KMS-11 (cell line): ENCODE results near the gene MEGF11.

Experiments
- H2AFZ ChIP-seq: fragments of 200-600 bp; sonication (generic); 2 replicates; pipeline ENCODE4 v1.6.1; 2016; ENCODE audit warnings: antibody characterized with exemption, mixed run types, low read depth
- H3K27ac ChIP-seq: fragments of 200-600 bp; sonication (generic); 2 replicates; pipeline ENCODE4 v1.6.1; 2016; ENCODE audit warnings: mild to moderate bottlenecking, mixed run types
- H3K27me3 ChIP-seq: fragments of 200-600 bp; sonication (generic); 2 replicates; pipeline ENCODE4 v1.6.1; 2017; ENCODE audit warnings: mild to moderate bottlenecking, low read depth, mixed run types, moderate library complexity; ENCODE audit not compliant: insufficient read depth
- H3K36me3 ChIP-seq: fragments of 200-600 bp; sonication (generic); 2 replicates; pipeline ENCODE4 v1.6.1; 2017; ENCODE audit warnings: mild to moderate bottlenecking, mixed run types; ENCODE audit not compliant: insufficient read depth
- H3K4me1 ChIP-seq: fragments of 200-600 bp; sonication (generic); 2 replicates; pipeline ENCODE4 v1.6.1; 2016; ENCODE audit warnings: mild to moderate bottlenecking, low read depth, mixed run types; ENCODE audit not compliant: poor library complexity, severe bottlenecking
- H3K4me2 ChIP-seq: fragments of 200-600 bp; sonication (generic); 2 replicates; pipeline ENCODE4 v1.7.0; 2016; ENCODE audit warnings: mild to moderate bottlenecking, mixed run types
- H3K4me3 ChIP-seq: fragments of 200-600 bp; sonication (generic); IDR thresholded peaks from 2 replicates; pipeline ENCODE4 v1.6.1; 2017; ENCODE audit warnings: low read depth, low read length, mixed read lengths; ENCODE audit not compliant: insufficient read depth
- H3K79me2 ChIP-seq: fragments of 200-600 bp; sonication (generic); 2 replicates; pipeline ENCODE4 v1.6.1; 2016; ENCODE audit warnings: low read depth, mixed run types; ENCODE audit not compliant: insufficient read depth
- H3K9ac ChIP-seq: fragments of 200-600 bp; sonication (generic); 2 replicates; pipeline ENCODE4 v1.6.1; 2016; ENCODE audit warnings: mild to moderate bottlenecking, mixed run types
- H4K20me1 ChIP-seq: fragments of 200-600 bp; sonication (generic); 2 replicates; pipeline ENCODE4 v1.6.1; 2016; ENCODE audit warnings: mild to moderate bottlenecking, mixed run types; ENCODE audit not compliant: insufficient read depth
- CTCF ChIP-seq: fragments of 200-600 bp; sonication (generic); conservative IDR thresholded peaks from 2 replicates; pipeline ENCODE4 v1.6.1; 2017; ENCODE audit warnings: low read depth, mild to moderate bottlenecking, antibody characterized with exemption, low read length, moderate library complexity, mixed read lengths

MEGF11 gene

GRCh38 chr15:66291816-66292570, 38.4 kb upstream of the MEGF11 start:
- Histone ChIP-seq H3K4me2 (peak overlapping the region; percentile 72), H3K36me3 (no peaks in the 10 kb centered on the region), H2AFZ (peak overlapping the region; percentile 90; the same call in 1 of the 2 replicates), H4K20me1 (no peaks in the 10 kb centered on the region), H3K79me2 (peaks cover 23% of the 10 kb centered on the region), H3K4me1 (peaks cover 25% of the 10 kb centered on the region), H3K4me3 (no peak overlapping the region), H3K9ac (peak overlapping the region; percentile 93; the same call in 1 of the 2 replicates), H3K27ac (peak overlapping the region; percentile 91; the same call in 1 of the 2 replicates), H3K27me3 (no peaks in the 10 kb centered on the region)
- TF ChIP-seq CTCF, result no peak

- H3K9ac ChIP-seq, result no peak overlapping the region
- no peaks in the 10 kb centered on the region for H4K20me1 ChIP-seq
- no peak overlapping the region for H2AFZ ChIP-seq
- no peak overlapping the region for H3K4me3 ChIP-seq
- no peaks in the 10 kb centered on the region for H3K27me3 ChIP-seq
- TF ChIP-seq CTCF, result no peak
- H3K4me1 ChIP-seq, result peaks cover 26% of the 10 kb centered on the region
- H3K27ac ChIP-seq, result no peak overlapping the region
- peaks cover 10% of the 10 kb centered on the region for H3K79me2 ChIP-seq
- no peak overlapping the region for H3K4me2 ChIP-seq
- no peaks in the 10 kb centered on the region for H3K36me3 ChIP-seq
Observed at GRCh38 chr15:66290518-66290917, 37.0 kb upstream of the MEGF11 start.

DNA sequence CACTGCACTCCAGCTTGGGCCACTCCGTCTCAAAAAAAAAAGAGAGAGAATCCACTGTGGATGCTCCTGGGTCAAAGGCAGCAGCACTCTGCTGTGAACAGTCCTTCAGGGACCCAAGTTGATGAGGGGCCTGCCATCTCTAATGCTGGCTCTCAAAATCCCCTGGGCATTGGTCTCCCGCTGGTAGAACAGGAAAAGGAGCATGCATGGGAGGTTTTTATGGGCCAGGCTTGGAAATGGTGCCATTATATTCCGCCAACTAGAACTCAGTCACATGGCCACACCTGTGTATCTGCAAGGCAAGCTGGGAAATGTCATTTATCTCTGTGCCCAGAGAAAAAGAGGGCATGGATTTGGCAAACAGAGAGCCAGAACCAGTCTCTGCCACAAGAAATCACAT, 36.5 kb upstream of the MEGF11 start:
- H3K36me3 ChIP-seq, result no peaks in the 10 kb centered on the region
- H3K4me3 ChIP-seq, result no peak overlapping the region
- no peaks in the 10 kb centered on the region for H3K27me3 ChIP-seq
- H3K4me1 ChIP-seq, result peaks cover 23% of the 10 kb centered on the region
- no peak for TF ChIP-seq CTCF
- no peak overlapping the region for H3K9ac ChIP-seq
- no peak overlapping the region for H3K4me2 ChIP-seq
- no peaks in the 10 kb centered on the region for H4K20me1 ChIP-seq
- no peak overlapping the region for H2AFZ ChIP-seq
- H3K79me2 ChIP-seq, result peaks cover 5% of the 10 kb centered on the region; the same call in 1 of the 2 replicates
- no peak overlapping the region for H3K27ac ChIP-seq

DNA sequence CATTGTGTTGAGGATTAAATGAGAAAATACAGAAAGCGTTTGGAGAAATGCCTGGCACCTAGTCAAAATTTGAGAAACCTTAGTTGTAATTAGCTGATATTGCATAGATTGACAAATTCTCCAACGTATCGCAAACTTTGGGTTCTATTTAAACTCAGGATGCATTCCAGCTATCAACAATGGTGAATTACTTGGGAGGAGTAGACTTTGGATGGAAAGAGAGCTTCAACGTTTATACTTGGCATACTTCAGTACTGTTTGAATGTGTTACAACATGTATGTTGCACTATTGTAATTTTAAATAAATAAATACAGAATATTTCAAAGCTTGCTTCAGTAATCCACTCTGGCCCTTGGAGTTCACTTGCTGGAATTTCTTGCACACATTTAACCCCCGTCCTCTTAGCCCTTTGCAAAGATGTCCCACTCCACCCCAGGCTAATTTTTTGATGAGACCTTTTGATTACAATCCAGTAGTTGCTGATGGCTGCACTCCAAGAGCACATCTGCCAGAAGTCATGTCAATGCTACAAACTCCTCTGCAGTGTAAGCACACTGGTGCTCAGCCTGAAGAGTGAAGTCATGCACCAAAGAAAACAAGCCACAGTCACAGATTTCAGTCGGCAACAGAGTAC, 35.1 kb upstream of the MEGF11 start:
- Histone ChIP-seq H3K9ac (no peak overlapping the region), H3K4me2 (no peak overlapping the region), H3K27me3 (no peaks in the 10 kb centered on the region), H3K4me1 (peaks cover 23% of the 10 kb centered on the region), H3K36me3 (no peaks in the 10 kb centered on the region), H3K79me2 (no peaks in the 10 kb centered on the region), H3K4me3 (no peak overlapping the region), H2AFZ (no peak overlapping the region), H3K27ac (no peak overlapping the region), H4K20me1 (no peaks in the 10 kb centered on the region)
- no peak for TF ChIP-seq CTCF
